MM.1S (cell line): ENCODE results near the gene NEK8.

Experiments
- DNase-seq: peaks from one replicate; pipeline ENCODE4 v3.0.0-alpha.2; 2015
- H2AFZ ChIP-seq: fragments of 300-600 bp; sonication (generic); 2 replicates; pipeline ENCODE4 v1.6.0; 2016; ENCODE audit warnings: antibody characterized with exemption, low read length
- H3F3A ChIP-seq: fragments of 300-600 bp; sonication (generic); 2 replicates; pipeline ENCODE4 v1.6.1; 2016; ENCODE audit warnings: mild to moderate bottlenecking, antibody characterized with exemption, low read length, moderate library complexity, mixed read lengths; ENCODE audit not compliant: insufficient read depth
- H3K27ac ChIP-seq: fragments of 300-600 bp; sonication (generic); 2 replicates; pipeline ENCODE4 v1.5.1; 2016; ENCODE audit warnings: mild to moderate bottlenecking, low read length
- H3K27me3 ChIP-seq: fragments of 300-600 bp; sonication (generic); replicated peaks from 2 replicates; pipeline ENCODE4 v1.6.0; 2016; ENCODE audit warnings: low read length; ENCODE audit not compliant: insufficient read depth
- H3K36me3 ChIP-seq: fragments of 300-600 bp; sonication (generic); replicated peaks from 2 replicates; pipeline ENCODE4 v1.6.1; 2016; ENCODE audit warnings: mild to moderate bottlenecking, low read length, mixed read lengths; ENCODE audit not compliant: insufficient read depth
- H3K4me1 ChIP-seq: fragments of 300-600 bp; sonication (generic); 2 replicates; pipeline ENCODE4 v1.6.1; 2016; ENCODE audit warnings: low read length, mixed read lengths
- H3K4me2 ChIP-seq: fragments of 300-600 bp; sonication (generic); 2 replicates; pipeline ENCODE4 v1.6.0; 2016; ENCODE audit warnings: low read depth, low read length
- H3K4me3 ChIP-seq: fragments of 300-600 bp; sonication (generic); 2 replicates; pipeline ENCODE4 v1.5.1; 2016; ENCODE audit warnings: low read length, mixed read lengths
- H3K79me2 ChIP-seq: fragments of 300-600 bp; sonication (generic); 2 replicates; pipeline ENCODE4 v1.6.1; 2016; ENCODE audit warnings: mixed run types, low read length, mixed read lengths
- H3K9ac ChIP-seq: fragments of 300-600 bp; sonication (generic); 2 replicates; pipeline ENCODE4 v1.6.1; 2016; ENCODE audit warnings: low read length, mixed read lengths
- H3K9me2 ChIP-seq: fragments of 300-600 bp; sonication (generic); replicated peaks from 2 replicates; pipeline ENCODE4 v1.6.1; 2016; ENCODE audit warnings: mild to moderate bottlenecking, low read length, mixed read lengths; ENCODE audit not compliant: insufficient read depth
- H3K9me3 ChIP-seq: fragments of 300-600 bp; sonication (generic); replicated peaks from 2 replicates; pipeline ENCODE4 v1.6.1; 2016; ENCODE audit warnings: mild to moderate bottlenecking, low read length, mixed read lengths; ENCODE audit not compliant: insufficient read depth
- H4K20me1 ChIP-seq: fragments of 300-600 bp; sonication (generic); 2 replicates; pipeline ENCODE4 v1.6.1; 2016; ENCODE audit warnings: mild to moderate bottlenecking, low read length, moderate library complexity, mixed read lengths; ENCODE audit not compliant: insufficient read depth
- EZH2 ChIP-seq: fragments of 300-600 bp; sonication (generic); optimal IDR thresholded peaks from 2 replicates; pipeline ENCODE3; 2017; ENCODE audit warnings: low read depth, mild to moderate bottlenecking, antibody characterized with exemption, low read length, mixed read lengths
- EZH2phosphoT487 ChIP-seq: fragments of 300-600 bp; sonication (generic); IDR thresholded peaks from 2 replicates; pipeline ENCODE4 v1.6.1; 2018; ENCODE audit warnings: antibody characterized with exemption, low read length
- TF ChIP-seq, protein P1 (sequence below): fragments of 300-600 bp; sonication (generic); IDR thresholded peaks from 2 replicates; pipeline ENCODE4 v1.5.1; 2016; ENCODE audit warnings: antibody characterized with exemption, low read length, mixed read lengths

Gene NEK8

DNA sequence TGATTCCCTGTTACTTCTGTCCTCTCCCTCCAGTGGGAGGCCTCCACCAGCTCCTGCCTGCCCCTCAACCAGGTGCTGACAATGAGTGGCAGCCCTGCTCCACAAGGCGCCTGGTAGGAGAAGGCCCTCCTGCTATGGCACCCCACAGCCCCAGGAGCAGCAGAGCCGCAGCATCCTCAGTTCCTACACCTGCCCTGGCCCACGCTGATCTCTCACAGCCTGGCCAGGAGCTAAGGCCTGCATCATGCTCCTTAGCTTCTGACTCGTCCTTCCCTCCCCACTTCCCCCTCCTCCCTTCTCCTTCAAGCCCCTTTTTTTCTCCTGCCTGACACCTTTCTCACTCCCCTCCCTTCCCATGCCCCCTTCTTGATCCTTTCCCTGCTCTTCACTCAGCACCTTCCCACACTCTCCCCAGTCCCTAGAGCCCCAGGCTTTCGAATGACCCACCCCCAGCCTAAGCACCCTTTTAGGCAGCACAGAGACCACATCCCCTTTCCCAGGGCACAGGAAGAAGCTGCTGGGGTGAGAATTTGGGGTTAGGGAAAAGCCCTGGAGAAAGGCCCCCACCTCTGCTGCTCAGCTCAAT, 23.4 kb upstream of the NEK8 start:
- no peaks in the 10 kb centered on the region for H3K4me1 ChIP-seq
- no peaks in the 10 kb centered on the region for H3K9me2 ChIP-seq
- H3K27me3 ChIP-seq, result no peaks in the 10 kb centered on the region
- H2AFZ ChIP-seq, result no peak overlapping the region
- peaks cover 3% of the 10 kb centered on the region; the same call in 1 of the 2 replicates for H3K36me3 ChIP-seq
- no peaks in the 10 kb centered on the region for H3K79me2 ChIP-seq
- no peak overlapping the region for H3K9ac ChIP-seq
- H3F3A ChIP-seq, result no peaks in the 10 kb centered on the region
- no peak overlapping the region for H3K4me2 ChIP-seq
- no peak overlapping the region for H3K4me3 ChIP-seq
- H3K9me3 ChIP-seq, result no peaks in the 10 kb centered on the region
- TF ChIP-seq EZH2phosphoT487 (no peak), EZH2 (no peak)
- TF ChIP-seq, protein P1, sequence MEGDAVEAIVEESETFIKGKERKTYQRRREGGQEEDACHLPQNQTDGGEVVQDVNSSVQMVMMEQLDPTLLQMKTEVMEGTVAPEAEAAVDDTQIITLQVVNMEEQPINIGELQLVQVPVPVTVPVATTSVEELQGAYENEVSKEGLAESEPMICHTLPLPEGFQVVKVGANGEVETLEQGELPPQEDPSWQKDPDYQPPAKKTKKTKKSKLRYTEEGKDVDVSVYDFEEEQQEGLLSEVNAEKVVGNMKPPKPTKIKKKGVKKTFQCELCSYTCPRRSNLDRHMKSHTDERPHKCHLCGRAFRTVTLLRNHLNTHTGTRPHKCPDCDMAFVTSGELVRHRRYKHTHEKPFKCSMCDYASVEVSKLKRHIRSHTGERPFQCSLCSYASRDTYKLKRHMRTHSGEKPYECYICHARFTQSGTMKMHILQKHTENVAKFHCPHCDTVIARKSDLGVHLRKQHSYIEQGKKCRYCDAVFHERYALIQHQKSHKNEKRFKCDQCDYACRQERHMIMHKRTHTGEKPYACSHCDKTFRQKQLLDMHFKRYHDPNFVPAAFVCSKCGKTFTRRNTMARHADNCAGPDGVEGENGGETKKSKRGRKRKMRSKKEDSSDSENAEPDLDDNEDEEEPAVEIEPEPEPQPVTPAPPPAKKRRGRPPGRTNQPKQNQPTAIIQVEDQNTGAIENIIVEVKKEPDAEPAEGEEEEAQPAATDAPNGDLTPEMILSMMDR, result no peak
- DNase-seq, result no peak
- H3K27ac ChIP-seq, result no peak overlapping the region
- no peaks in the 10 kb centered on the region for H4K20me1 ChIP-seq

DNA sequence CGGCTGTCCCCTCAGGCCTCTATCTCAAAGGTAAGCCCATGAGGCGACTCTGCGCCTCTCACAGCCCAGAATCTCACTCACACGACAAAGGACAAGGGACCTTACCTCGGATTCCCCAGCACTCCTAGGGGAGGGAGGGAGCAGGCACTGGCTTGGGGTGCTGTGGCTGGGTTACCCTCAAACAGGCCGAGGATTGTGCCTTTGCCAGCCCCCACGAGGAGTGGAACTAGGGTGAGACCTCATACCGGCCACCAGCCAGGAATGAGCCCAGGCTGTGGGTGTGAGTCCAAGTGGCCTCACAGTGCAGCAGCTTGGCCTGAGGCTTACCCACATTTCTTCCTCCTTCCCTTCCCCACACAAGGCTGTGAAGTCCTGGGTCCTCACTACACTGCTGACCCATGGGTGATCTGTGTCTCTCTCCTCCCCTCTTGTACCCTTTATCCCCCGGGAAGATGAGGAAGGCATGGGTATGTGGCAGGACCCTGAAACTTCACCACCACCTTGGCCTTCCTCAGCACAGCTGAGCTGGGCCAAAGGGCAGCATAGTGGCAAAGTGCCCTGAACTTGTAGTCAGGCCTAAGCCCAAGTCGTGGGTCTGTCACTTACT, 22.8 kb upstream of the NEK8 start:
- Histone ChIP-seq H3K27me3 (no peaks in the 10 kb centered on the region), H2AFZ (no peak overlapping the region), H3K4me2 (no peak overlapping the region), H3K36me3 (0 out of 2 replicates have a peak, but pooled peaks cover 3% of the 10 kb centered on the region), H3K79me2 (no peaks in the 10 kb centered on the region), H3K27ac (no peak overlapping the region), H3K9ac (no peak overlapping the region), H3K4me3 (no peak overlapping the region), H3F3A (no peaks in the 10 kb centered on the region), H4K20me1 (no peaks in the 10 kb centered on the region), H3K9me3 (no peaks in the 10 kb centered on the region), H3K4me1 (no peaks in the 10 kb centered on the region), H3K9me2 (no peaks in the 10 kb centered on the region)
- DNase-seq, result no peak
- TF ChIP-seq EZH2, result no peak
- no peak for TF ChIP-seq EZH2phosphoT487
- TF ChIP-seq, protein P1, result no peak

DNA sequence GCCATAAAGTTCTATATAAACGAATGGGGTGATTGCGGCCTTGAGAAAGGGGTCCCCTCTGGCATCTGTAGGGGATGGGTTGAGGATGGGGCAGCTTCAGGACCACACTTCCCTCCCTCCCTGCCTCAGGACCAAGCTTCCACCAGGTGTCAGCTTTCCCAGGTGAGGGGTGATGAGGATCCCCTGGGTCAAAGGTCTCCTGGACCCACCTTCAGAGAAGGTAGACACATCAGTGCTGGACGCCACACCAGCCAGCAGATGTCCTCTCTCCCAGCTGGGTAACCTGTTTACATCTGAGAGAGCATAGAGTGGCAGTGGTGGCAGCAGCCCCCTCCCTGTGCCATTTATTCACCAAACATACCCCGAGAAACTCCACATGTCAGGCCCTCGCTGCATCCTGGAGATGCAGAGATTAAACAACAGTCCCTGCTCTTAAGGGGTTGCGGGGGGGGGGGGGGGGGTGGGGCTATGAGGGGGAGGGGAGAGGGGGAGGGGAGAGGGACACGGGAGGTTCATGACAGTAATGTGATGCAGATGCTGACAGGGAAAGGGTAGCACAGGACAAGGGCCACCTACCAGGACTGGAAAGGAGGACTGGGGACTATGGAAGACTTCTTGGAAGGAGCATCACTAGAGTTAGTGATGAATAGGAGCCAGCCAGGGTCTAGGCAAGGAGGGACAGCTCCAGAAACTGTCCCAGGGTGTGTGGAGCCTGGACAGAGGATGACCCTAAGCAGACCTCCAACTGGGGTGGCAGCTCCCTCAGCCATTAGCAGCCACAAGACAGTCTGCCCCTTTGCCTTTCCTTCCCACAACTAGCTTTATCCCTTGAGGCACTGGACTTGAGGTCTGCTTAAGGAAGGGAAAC, 21.9 kb upstream of the NEK8 start:
- Histone ChIP-seq H3K27ac (no peak overlapping the region), H4K20me1 (no peaks in the 10 kb centered on the region), H3K9me3 (no peaks in the 10 kb centered on the region), H3K79me2 (no peaks in the 10 kb centered on the region), H3K36me3 (0 out of 2 replicates have a peak, but pooled peaks cover 3% of the 10 kb centered on the region), H3F3A (no peaks in the 10 kb centered on the region), H3K27me3 (no peaks in the 10 kb centered on the region), H3K4me2 (no peak overlapping the region), H2AFZ (no peak overlapping the region), H3K9me2 (no peaks in the 10 kb centered on the region), H3K9ac (no peak overlapping the region), H3K4me3 (no peak overlapping the region), H3K4me1 (0 out of 2 replicates have a peak, but pooled peaks cover 3% of the 10 kb centered on the region)
- no peak for TF ChIP-seq EZH2phosphoT487
- no peak for TF ChIP-seq EZH2
- TF ChIP-seq, protein P1, result no peak
- no peak for DNase-seq
